Stimulated activated naive CD4-positive, alpha-beta T cell (primary cell): ENCODE results near the gene HIF1AN.

ENCODE experiments used
- DNase-seq, 6 experiments: peaks; one replicate each; lab custom pipeline; 2025; lab: John Stamatoyannopoulos, UW

Gene HIF1AN

GRCh38 chr10:100522107-100522801, 13.5 kb upstream of the HIF1AN start:
- no peak for DNase-seq

- no peak for DNase-seq
Measured at GRCh38 chr10:100522945-100523344, 12.8 kb upstream of the HIF1AN start.

DNA sequence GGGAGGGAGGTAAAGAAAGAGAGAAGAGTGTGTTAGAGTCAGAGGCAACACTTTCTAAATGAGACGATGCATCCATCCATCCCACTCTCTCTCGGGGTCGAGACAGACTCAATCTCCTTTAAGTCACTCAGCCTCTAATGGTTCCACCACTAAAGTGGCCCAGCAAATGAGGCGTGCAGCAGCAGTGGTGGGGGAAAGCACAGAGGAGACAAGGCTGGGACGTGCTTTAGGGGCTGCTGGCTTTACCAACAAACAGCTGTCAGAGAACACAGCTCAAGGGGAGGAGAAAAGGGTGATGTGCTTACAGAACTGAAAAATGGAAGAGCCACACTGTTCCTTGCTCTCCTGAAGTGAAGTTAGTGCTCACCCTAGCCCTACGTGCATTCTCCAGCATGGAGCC, 11.5 kb upstream of the HIF1AN start:
- DNase-seq, result no peak

GRCh38 chr10:100524638-100525037, 11.1 kb upstream of the HIF1AN start:
- DNase-seq, result no peak

- peak in 2 of 6 experiments; percentile 5 to 11 for DNase-seq
Measured at GRCh38 chr10:100528123-100528886, 7.4 kb upstream of the HIF1AN start.

DNA sequence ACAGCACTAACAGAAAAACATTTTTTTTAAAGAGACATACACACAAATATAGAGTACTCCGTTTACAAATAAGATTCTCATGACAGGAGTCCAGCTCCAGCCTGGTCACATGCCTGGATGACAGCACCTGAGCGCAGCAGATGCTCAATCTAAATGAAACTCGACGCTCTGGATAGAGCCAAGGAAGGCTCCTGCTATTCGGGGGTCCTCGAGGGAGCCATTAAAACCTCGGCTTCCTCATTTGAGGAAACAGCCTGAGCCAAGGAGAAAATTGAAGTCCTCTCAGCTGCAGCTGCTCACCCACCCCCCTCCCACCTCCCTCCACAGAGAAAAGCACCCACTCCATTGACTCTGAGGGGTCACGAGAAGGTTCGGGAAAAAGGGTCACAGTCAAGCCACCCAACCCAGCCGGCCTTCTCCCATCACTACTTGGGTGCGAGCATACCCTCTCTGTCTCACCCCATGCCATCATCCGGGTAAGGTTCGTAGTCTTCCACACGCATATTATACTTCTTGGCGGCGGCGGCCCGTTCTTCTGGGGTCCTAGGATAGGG, 6.7 kb upstream of the HIF1AN start:
- no peak for DNase-seq

GRCh38 chr10:100529475-100530298, 6.1 kb upstream of the HIF1AN start, which contains the start of gene NDUFB8:
Gene NDUFB8, minus strand, starts transcription at chr10:100529871. Its CDS starts 20 bp downstream, at chr10:100529851.
- DNase-seq, result peak; percentile 73 to 90 (median 80)

GRCh38 chr10:100531761-100532160, 4.0 kb upstream of the HIF1AN start:
- DNase-seq, result no peak

GRCh38 chr10:100534726-100535125, 1.0 kb upstream of the HIF1AN start:
- no peak for DNase-seq

DNA sequence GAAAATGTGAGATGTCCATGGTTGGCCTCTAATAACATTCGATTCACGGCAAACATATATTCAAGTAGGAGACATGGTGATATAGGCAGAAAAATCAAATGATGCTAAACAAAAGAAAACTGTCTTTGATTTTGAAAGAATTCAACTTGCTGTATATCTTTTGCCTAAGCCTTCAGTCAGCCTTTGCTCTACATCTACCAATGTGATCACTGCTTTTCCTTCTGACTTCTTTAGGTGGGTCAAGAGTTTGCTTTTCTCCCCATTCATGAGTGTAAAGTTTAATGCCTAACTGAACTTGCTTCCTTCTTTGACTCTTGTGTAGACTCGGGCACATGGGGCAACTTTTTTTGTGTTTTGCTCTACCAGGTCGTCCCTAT, 417 bp upstream of the HIF1AN start:
- no peak for DNase-seq

- DNase-seq, result no peak
Measured at GRCh38 chr10:100537475-100537874, 1.7 kb downstream of the HIF1AN start.

- DNase-seq, result no peak
Measured at GRCh38 chr10:100544950-100545349, 9.2 kb downstream of the HIF1AN start.

DNA sequence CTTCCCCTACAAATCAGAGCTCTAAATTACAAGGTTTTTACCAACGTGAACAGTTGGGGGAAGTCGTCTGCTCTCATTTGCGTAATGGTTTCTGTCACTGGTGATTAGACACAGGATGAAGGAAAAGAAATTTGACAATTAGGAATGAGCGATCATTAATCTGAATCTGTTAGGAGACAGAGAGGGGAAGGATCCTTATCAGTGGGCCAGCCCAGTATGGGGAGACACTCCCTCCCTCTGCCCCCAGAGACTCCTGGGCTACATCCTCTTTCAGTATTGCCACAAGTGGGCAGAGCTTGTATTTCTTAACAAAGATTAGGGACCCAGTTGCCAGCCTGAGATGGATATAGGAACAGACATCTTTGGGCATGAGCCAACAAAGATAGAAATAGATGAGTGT, 15.5 kb downstream of the HIF1AN start:
- DNase-seq, result no peak

GRCh38 chr10:100551738-100552137, 16.0 kb downstream of the HIF1AN start:
- DNase-seq, result no peak

DNA sequence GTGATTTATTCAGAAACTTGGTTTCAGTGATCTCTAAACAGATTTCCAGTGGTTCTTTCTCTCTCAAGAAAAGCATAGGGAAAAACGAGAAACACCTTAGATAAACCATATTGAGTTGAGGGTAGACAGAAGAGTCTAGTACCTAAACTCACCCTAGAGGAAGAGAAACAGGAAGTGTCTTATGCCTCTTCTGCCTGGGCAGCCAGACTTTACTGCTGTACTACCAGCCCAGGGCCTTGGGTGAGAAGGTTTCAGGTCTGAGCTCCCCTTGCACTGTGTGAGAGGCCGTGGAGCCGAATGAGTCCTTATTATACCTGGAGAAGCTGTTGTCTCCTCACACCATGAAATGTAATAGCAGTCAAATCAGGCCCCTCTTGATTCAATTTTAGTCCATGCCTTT, 18.2 kb downstream of the HIF1AN start:
- no peak for DNase-seq

DNA sequence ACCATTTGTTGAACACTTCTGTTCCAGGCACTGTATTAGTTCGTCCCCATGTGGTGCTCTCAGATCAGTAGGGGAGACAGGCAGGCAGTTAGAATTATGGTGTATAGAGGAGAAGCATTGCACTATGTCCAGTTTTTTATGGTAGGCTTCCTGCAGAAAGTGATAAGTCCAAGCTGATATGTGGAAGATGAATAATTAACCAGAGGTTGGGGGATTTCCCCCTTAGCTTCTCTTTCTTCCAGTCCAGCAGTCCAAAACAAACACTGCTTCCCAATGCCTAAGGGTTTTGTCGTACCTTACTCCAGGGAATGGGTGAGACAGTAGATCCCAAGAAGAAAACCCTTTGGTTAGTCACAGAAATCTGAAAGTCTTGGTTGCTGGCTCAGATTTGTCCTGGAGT, 19.2 kb downstream of the HIF1AN start:
- DNase-seq, result no peak

- no peak for DNase-seq
Measured at GRCh38 chr10:100560248-100560647, 24.5 kb downstream of the HIF1AN start.

DNA sequence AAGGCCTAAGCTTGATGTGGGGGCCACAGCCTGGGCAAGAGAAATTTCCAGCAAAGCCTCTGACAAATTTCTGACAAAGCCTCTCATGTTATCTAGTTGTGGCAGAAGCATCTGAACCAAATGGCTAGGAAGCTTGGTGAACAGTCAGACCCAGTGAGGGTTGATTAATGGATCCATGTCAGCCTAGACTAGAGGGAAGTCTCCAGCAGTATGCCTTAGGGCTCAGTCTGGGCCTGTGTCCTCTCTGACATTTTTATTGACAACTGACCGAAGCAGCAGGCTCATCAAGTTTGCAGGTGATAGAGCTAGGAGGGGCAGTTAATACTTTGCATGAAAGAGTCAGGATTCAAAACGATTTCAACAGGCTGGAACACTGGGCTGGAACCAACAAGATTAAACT, 25.3 kb downstream of the HIF1AN start:
- DNase-seq, result no peak

DNA sequence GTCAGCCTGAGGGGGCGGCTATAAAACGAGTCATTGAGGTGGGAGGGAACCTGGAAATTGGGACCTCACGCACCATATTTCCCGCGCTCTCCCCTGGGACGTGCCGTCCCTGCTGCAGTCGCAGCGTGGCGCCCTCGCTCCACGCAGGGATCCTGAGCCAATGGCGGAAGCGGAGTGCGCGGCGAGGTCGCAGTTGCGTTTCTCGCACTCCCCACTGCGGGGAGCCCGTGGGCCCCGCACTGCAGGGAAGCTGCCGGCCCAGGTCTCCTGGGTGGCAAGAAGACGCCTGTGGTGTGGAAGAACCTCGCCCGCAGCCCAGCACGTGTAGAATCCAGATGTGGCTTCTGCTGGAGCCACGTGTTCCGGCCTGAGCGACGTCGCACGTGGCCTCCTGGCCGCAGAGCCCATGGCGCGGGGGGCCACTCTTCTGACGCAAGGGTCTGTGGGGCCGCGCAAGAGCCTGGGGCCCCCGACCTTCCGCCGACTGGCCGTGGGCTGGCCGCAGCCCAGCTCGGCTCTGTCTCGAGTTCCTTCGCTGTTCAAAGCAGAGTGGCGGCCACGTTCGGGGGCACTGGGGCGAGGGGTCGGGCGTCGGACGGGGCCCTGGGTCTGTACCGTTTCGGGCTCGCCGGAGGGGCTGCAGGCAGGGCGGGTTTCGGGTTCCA, 26.4 kb downstream of the HIF1AN start:
- DNase-seq, result peak; percentile 67 to 79 (median 72)

GRCh38 chr10:100565206-100565985, 29.7 kb downstream of the HIF1AN start:
- no peak for DNase-seq

DNA sequence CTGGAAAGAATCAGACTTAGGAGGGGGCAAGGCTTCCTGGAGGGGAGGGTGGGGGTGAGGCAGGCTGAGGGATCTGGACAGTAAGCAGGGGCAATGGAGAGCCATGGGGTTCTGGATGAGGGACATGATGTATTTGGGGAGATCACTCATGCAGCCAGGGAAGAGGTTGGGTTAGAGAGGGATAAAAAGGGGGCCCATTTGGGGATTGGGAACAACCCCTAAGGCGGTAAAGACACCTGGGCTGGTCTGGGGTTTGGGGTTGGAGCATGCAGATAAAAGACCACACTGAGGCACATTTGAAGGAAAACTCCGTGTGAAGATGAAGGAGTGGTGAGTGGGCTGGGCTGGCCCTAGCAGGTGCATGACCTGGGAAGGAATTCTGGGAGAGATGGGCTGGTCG, 30.8 kb downstream of the HIF1AN start:
- no peak for DNase-seq
